ENCODE measurements around the gene HCFC1. TPM values are rescaled to one million over a fixed set of nuclear protein-coding genes. Genes with fewer than 3 reads are reported as not detected.

Gene HCFC1
- polyA plus RNA-seq, 3 donors = 1.9 to 21.8 (median 3.8) TPM

GRCh38 chrX:153909024-153909979 lies 62.3 kb downstream of the HCFC1 start:
- no peak overlapping the region for H3K4me2 ChIP-seq (replicated peaks; ENCODE audit: extremely low read depth, low read length, poor library complexity, severe bottlenecking)
- no peak overlapping the region for H3K27ac ChIP-seq (ENCODE audit: low read depth in 1 of 2, low read length in 2 of 2)
- H3K27me3 ChIP-seq (ENCODE audit: control insufficient read depth in 2 of 2, insufficient read depth in 2 of 2, low read length in 2 of 2) = no peaks in the 10 kb centered on the region
- Mint-ChIP-seq H3K36me3 (peaks cover 20 to 55% of the 10 kb centered on the region in 2 donors), H3K27me3 (ENCODE audit: low read depth in 3 of 3) (peaks cover 0 to 37% (median 1%) of the 10 kb centered on the region in 3 donors), H3K9me3 (peaks cover 0 to 13% (median 2%) of the 10 kb centered on the region in 7 donors), H3K4me3 (no peak overlapping the region), H3K4me1 (peaks cover 15% of the 10 kb centered on the region), H3K27ac (no peak overlapping the region)
- WGBS (ENCODE audit: insufficient coverage) = 80% methylated on average over 5 of the region's 37 CpGs
- H2AFZ ChIP-seq (ENCODE audit: insufficient read depth, low read depth, low read length, poor library complexity, severe bottlenecking) = no peak overlapping the region
- intact Hi-C loops (cut with micrococcal nuclease) = no loop called here
- no peak for DNase-seq
- H3K9ac ChIP-seq (ENCODE audit: insufficient read depth, low read length, poor library complexity, severe bottlenecking) = no peak overlapping the region
- H3K79me2 ChIP-seq (ENCODE audit: insufficient read depth, low read length) = no peaks in the 10 kb centered on the region
- TF ChIP-seq CTCF (IDR thresholded peaks at IDR 0.05) = no peak
- no peak overlapping the region for H3K4me3 ChIP-seq (replicated peaks in 1 of 3; ENCODE audit: low read depth in 2 of 3, low read length in 3 of 3)
- peaks cover 82% of the 10 kb centered on the region for H4K20me1 ChIP-seq (ENCODE audit: insufficient read depth, low read length)
- H3K9me3 ChIP-seq (replicated peaks in 1 of 2; ENCODE audit: control insufficient read depth in 1 of 2, insufficient read depth in 1 of 2, low read length in 2 of 2) = no peaks in the 10 kb centered on the region
- H3K36me3 ChIP-seq (replicated peaks in 1 of 2; ENCODE audit: control insufficient read depth in 1 of 2, insufficient read depth in 2 of 2, low read length in 2 of 2) = peaks cover 61 to 62% of the 10 kb centered on the region in 2 donors
- peaks cover 12 to 14% of the 10 kb centered on the region in 2 donors for H3K4me1 ChIP-seq (ENCODE audit: control insufficient read depth in 1 of 2, insufficient read depth in 2 of 2, low read length in 2 of 2)

GRCh38 chrX:153908219-153908860 lies 63.3 kb downstream of the HCFC1 start:
- no peaks in the 10 kb centered on the region for H3K27me3 ChIP-seq (ENCODE audit: control insufficient read depth in 2 of 2, insufficient read depth in 2 of 2, low read length in 2 of 2)
- no peaks in the 10 kb centered on the region for H3K9me3 ChIP-seq (replicated peaks in 1 of 2; ENCODE audit: control insufficient read depth in 1 of 2, insufficient read depth in 1 of 2, low read length in 2 of 2)
- Mint-ChIP-seq H3K27ac (peak overlapping the region in 4 of 7 donors; percentile 24 to 73 (median 52)), H3K4me1 (peaks cover 25% of the 10 kb centered on the region), H3K4me3 (no peak overlapping the region), H3K36me3 (peaks cover 17 to 46% of the 10 kb centered on the region in 2 donors), H3K9me3 (peaks cover 0 to 13% (median 2%) of the 10 kb centered on the region in 7 donors), H3K27me3 (ENCODE audit: low read depth in 3 of 3) (peaks cover 0 to 40% (median 1%) of the 10 kb centered on the region in 3 donors)
- no peak for DNase-seq
- intact Hi-C loops (cut with micrococcal nuclease) = no loop called here
- WGBS (ENCODE audit: insufficient coverage) = 81% methylated on average over 4 of the region's 23 CpGs
- H3K4me1 ChIP-seq (ENCODE audit: control insufficient read depth in 1 of 2, insufficient read depth in 2 of 2, low read length in 2 of 2) = peaks cover 21 to 23% of the 10 kb centered on the region in 2 donors
- H3K79me2 ChIP-seq (ENCODE audit: insufficient read depth, low read length) = no peaks in the 10 kb centered on the region
- peaks cover 51 to 52% of the 10 kb centered on the region in 2 donors for H3K36me3 ChIP-seq (replicated peaks in 1 of 2; ENCODE audit: control insufficient read depth in 1 of 2, insufficient read depth in 2 of 2, low read length in 2 of 2)
- H3K4me3 ChIP-seq (replicated peaks in 1 of 3; ENCODE audit: low read depth in 2 of 3, low read length in 3 of 3) = no peak overlapping the region
- H3K4me2 ChIP-seq (replicated peaks; ENCODE audit: extremely low read depth, low read length, poor library complexity, severe bottlenecking) = no peak overlapping the region
- H3K9ac ChIP-seq (ENCODE audit: insufficient read depth, low read length, poor library complexity, severe bottlenecking) = no peak overlapping the region
- H2AFZ ChIP-seq (ENCODE audit: insufficient read depth, low read depth, low read length, poor library complexity, severe bottlenecking) = no peak overlapping the region
- TF ChIP-seq CTCF (IDR thresholded peaks at IDR 0.05) = no peak
- peaks cover 73% of the 10 kb centered on the region for H4K20me1 ChIP-seq (ENCODE audit: insufficient read depth, low read length)
- H3K27ac ChIP-seq (ENCODE audit: low read depth in 1 of 2, low read length in 2 of 2) = no peak overlapping the region

Data from CD14-positive monocyte (primary cell).